Measurements from ENCODE around the gene INPP4B.

DNA sequence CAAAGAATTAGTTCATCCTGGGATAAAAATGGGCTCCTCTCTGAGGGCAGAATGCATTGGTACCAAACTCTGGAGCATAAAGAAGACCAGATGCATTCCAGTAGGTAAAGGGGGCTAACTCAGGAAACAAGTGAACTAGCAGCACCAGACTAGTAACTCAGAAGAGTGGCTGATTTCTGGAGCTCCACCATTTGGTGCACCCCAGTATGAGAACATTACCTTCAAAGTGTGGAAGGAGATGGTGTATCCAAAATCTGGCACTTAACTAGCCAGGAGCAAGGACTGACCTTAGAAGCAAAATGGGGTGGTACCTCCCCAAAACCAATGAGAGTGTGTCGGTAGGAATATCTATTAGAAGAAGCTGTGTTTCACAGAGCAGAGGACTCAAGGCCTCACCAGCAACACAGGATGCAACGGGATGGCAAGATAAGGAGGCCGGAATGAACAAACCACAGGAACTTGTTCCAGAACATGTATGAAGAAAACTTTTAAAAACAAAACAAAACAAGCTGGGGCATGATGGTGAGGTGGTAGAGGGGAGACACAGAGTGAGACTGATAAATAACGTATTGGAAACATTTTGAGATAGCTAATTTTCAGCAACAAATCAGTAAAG lies 142.3 kb downstream of the INPP4B start:
- TF ChIP-seq CTCF (conservative IDR thresholded peaks at IDR 0.05; ENCODE audit: low read length) (no peak), EZH2phosphoT487 (IDR thresholded peaks at IDR 0.05; ENCODE audit: borderline replicate concordance, low read depth, low read length) (no peak)
